ENCODE results near the gene PRMT2. TPM values are rescaled to one million over a fixed set of nuclear protein-coding genes. Genes with fewer than 3 reads are reported as not detected.

The PRMT2 gene
- total and polyA plus RNA-seq, 12 donors: 31.2 to 70.1 (median 54.2) TPM

- intact Hi-C loops (cut with DNase I): no loop called here
- ATAC-seq (no peak), DNase-seq (no peak)
- Histone ChIP-seq H3K27ac (peak overlapping the region in 7 of 10 donors; percentile 0 to 99 (median 97)), H3K36me3 (peaks cover 0 to 28% (median 4%) of the 10 kb centered on the region in 9 donors), H3K4me3 (peak overlapping the region in 9 of 10 donors; percentile 80 to 96 (median 89)), H3K27me3 (no peaks in the 10 kb centered on the region), H3K9me3 (no peaks in the 10 kb centered on the region), H3K4me1 (peaks cover 0 to 54% (median 49%) of the 10 kb centered on the region in 9 donors)
- WGBS, 2 donors: 67 to 68% methylated on average over 7 of the region's 7 CpGs
- no peak for TF ChIP-seq CTCF (IDR thresholded peaks at IDR 0.05)
Measured at GRCh38 chr21:46636550-46637285, 1.2 kb downstream of the PRMT2 start.

- TF ChIP-seq CTCF (IDR thresholded peaks at IDR 0.05): no peak
- DNase-seq: no peak
- peak overlapping the region in 4 of 10 donors; percentile 5 to 57 (median 20) for H3K27ac ChIP-seq
- no peak for ATAC-seq
- H3K4me3 ChIP-seq: peak overlapping the region in 6 of 10 donors; percentile 0 to 26 (median 8)
- H3K9me3 ChIP-seq: no peaks in the 10 kb centered on the region
- H3K4me1 ChIP-seq: peaks cover 0 to 59% (median 52%) of the 10 kb centered on the region in 9 donors
- WGBS, 2 donors: 35 to 36% methylated on average over 3 of the region's 3 CpGs
- intact Hi-C loops (cut with DNase I): no loop called here
- no peaks in the 10 kb centered on the region for H3K27me3 ChIP-seq
- peaks cover 0 to 42% (median 4%) of the 10 kb centered on the region in 9 donors for H3K36me3 ChIP-seq
Measured at GRCh38 chr21:46637952-46638746, 2.7 kb downstream of the PRMT2 start.

- H3K4me3 ChIP-seq: no peak overlapping the region
- DNase-seq: no peak
- 85% methylated on average over 8 of the region's 8 CpGs for WGBS, 2 donors
- H3K9me3 ChIP-seq: no peaks in the 10 kb centered on the region
- peaks cover 0 to 58% (median 17%) of the 10 kb centered on the region in 9 donors for H3K36me3 ChIP-seq
- peak overlapping the region in 1 of 10 donors; percentile 57 for H3K27ac ChIP-seq
- H3K27me3 ChIP-seq: no peaks in the 10 kb centered on the region
- peaks cover 0 to 58% (median 46%) of the 10 kb centered on the region in 9 donors for H3K4me1 ChIP-seq
- TF ChIP-seq CTCF (IDR thresholded peaks at IDR 0.05): peak in 7 of 9 donors; percentile 37 to 60 (median 42)
- intact Hi-C loops (cut with DNase I): no loop called here
- no peak for ATAC-seq
Measured at GRCh38 chr21:46639489-46640386, 4.3 kb downstream of the PRMT2 start.

Measured in heart right ventricle (tissue), 16 donors.